GM13976 (cell line): ENCODE results near the gene KCNH3.
"Not testable (repeated sequence)": the region's sequence is repeated elsewhere in the genome, so short reads cannot be mapped to it uniquely, and the experiment has no call there.

Experiments used
- DNase-seq: peaks from one replicate; pipeline ENCODE4 v3.0.0; 2012; ENCODE audit warnings: low spot score
- in situ Hi-C: fragments of 300-500 bp; cut with MboI; formaldehyde crosslinking; loops from one replicate; pipeline ENCODE4 v1.12.0; 2022; ENCODE audit warnings: low sequenced_read_pairs, mixed read lengths, inconsistent platforms; ENCODE audit not compliant: unreplicated experiment
- TF ChIP-seq, protein P1 (sequence below): IDR thresholded peaks from 2 replicates; pipeline ENCODE4 v1.5.1; 2012; ENCODE audit warnings: borderline replicate concordance, mild to moderate bottlenecking; ENCODE audit not compliant: insufficient read depth; ENCODE audit errors: extremely low read depth, missing control alignments, control extremely low read depth

Gene KCNH3

DNA sequence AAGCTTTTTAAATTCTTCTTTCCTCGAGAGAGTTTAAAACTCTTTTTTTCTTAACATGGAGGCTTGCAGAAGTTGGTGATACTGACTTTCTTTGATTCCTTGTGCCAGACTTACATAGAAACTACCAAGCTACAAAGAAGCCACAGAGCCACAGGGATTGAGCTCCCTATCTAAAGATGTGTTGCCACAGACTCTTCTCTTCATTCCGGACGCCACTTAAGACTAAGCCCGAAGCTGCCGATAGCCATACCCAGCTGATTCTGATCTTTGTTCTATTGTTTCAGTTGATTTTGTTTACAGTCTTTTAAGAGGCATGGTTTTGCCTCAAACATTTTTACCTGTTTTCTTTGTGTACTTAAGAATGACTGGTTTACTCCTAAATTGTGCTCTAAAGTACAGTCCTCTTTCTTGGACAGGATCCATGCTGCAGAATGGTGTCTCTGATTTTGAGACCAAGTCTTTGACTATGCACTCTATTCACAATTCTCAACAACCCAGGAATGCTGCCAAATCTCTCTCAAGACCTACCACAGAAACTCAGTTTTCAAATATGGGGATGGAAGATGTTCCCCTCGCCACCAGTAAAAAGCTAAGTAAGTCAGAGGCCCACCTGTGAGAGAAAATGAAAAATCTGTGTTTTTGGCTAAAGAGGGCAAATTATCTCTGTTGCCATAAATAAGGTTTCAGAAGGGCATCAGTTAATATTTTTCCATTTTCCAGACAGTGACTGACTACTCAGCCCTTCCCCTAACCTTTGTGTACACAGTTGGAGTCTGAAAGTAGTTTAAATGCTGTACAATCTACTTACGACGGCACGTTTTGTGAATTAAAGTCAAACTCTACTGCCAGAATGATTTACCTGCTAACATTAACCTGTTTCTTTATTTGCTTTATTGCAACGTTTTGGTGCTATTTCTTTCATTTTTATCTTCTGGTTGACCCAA is 42.1 kb upstream of the KCNH3 start:
- in situ Hi-C loops = no loop called here
- TF ChIP-seq, protein P1, sequence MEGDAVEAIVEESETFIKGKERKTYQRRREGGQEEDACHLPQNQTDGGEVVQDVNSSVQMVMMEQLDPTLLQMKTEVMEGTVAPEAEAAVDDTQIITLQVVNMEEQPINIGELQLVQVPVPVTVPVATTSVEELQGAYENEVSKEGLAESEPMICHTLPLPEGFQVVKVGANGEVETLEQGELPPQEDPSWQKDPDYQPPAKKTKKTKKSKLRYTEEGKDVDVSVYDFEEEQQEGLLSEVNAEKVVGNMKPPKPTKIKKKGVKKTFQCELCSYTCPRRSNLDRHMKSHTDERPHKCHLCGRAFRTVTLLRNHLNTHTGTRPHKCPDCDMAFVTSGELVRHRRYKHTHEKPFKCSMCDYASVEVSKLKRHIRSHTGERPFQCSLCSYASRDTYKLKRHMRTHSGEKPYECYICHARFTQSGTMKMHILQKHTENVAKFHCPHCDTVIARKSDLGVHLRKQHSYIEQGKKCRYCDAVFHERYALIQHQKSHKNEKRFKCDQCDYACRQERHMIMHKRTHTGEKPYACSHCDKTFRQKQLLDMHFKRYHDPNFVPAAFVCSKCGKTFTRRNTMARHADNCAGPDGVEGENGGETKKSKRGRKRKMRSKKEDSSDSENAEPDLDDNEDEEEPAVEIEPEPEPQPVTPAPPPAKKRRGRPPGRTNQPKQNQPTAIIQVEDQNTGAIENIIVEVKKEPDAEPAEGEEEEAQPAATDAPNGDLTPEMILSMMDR = no peak
- no peak for DNase-seq

DNA sequence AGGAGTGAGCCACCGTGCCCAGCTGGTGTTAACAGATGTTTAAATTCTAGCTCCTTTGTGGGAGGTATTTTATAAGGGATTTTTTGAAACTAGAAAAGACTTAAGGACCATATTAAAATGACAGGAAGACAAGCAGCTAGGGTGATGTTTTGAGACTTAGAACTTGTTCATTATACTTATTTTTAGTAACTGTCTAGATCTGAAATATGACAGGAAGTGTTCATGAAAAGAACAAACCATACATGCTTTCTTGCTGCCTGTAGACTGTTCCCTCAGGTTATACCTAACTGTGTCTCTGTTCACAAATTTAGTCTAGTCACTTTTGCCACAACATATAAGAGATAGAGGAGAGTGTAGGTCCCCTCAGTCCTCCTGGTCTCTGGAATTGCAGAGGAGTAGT is 36.9 kb upstream of the KCNH3 start:
- peak; percentile 33 for DNase-seq
- in situ Hi-C loops = no loop called here

DNA sequence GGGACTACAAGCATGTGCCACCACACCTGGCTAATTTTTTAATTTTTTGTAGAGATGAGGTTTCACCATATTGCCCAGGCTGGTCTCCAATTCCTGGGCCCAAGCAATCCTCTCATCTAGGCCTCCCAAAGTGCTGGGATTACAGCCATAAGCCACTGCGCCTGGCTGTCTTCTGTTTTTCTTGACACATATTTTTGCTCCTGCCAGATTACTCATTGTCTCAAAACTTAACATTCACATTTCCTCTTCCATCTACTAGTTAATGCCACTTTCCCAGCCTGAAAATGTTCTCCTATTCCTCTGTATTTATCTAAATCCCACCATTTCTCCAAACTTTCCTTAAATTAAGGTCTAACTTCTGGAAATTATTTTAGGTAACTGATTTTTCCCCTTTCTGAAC is 36.2 kb upstream of the KCNH3 start:
- TF ChIP-seq, protein P1 = no peak
- no peak for DNase-seq
- in situ Hi-C loops = no loop called here

More for the DNA sequence above, 36.9 kb upstream of the KCNH3 start:
- TF ChIP-seq, protein P1 = no peak

- in situ Hi-C loops = no loop called here
- TF ChIP-seq, protein P1 = no peak
- DNase-seq = no peak
Observed at GRCh38 chr12:49503674-49504180, 35.1 kb upstream of the KCNH3 start.

- DNase-seq = no peak
- TF ChIP-seq, protein P1 = no peak
- in situ Hi-C loops = loop anchor here (5.0 kb wide), 1 partner anchor 143 kb away; no protein-coding TSS in a partner anchor
Observed at GRCh38 chr12:49505672-49506071, 33.2 kb upstream of the KCNH3 start.

DNA sequence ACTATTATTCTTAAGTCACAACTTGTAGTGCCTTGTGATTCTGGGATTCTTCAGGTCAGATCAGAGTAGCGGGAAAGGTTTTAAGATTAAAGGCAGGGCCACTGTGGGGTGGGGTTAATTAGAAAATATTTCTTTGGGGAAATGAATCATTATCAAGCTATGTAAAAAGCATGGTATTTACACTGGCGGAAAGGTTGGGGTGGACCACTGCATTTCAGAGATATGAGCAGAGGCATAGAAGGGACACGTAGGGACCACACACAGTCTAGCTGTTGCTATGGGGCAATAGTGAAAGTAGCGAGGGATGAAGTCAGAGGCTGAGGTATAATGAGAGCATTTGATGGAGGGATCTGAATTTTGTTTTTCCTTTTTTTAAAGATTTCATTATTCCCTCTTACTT is 31.7 kb upstream of the KCNH3 start:
- in situ Hi-C loops = loop anchor here (5.0 kb wide), 1 partner anchor 145 kb away; no protein-coding TSS in a partner anchor
- no peak for DNase-seq
- TF ChIP-seq, protein P1 = no peak

GRCh38 chr12:49509681-49510080 is 29.1 kb upstream of the KCNH3 start:
- in situ Hi-C loops = loop anchor here (5.0 kb wide), 1 partner anchor 147 kb away; no protein-coding TSS in a partner anchor
- DNase-seq = not testable (repeated sequence)
